ENCODE measurements around the gene PPP4C.

The PPP4C gene

DNA sequence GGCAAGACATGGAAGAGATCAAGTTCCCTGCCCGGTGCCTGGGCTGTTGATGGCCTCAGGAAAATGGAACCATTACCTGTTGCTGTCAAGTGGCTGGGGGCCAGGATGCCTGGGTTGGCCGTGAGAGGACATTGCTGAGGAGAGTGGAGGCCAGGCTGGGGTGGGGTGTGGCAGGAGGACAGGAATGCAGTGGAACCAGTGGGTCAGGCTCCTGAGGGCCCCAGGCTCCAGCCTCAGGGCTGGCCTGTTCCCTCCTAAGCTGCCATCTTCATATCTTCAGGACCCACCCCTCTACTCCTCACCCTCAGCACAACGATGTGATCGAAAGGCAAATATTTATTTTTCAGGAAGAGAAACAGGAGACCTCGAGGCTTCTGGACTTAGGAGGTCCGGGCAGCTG lies 28.7 kb downstream of the PPP4C start:
- ChIA-PET POLR2A (no interaction called here), CTCF (interaction anchor here (3.7 to 3.9 kb wide), 2 partner anchors 8 to 12 kb away, joined by 24 to 26 read pairs; partner anchors contain the start of genes GDPD3 and TBX6)
- DNase-seq (ENCODE audit: extremely low spot score) = no peak
- TF ChIP-seq, protein P1, sequence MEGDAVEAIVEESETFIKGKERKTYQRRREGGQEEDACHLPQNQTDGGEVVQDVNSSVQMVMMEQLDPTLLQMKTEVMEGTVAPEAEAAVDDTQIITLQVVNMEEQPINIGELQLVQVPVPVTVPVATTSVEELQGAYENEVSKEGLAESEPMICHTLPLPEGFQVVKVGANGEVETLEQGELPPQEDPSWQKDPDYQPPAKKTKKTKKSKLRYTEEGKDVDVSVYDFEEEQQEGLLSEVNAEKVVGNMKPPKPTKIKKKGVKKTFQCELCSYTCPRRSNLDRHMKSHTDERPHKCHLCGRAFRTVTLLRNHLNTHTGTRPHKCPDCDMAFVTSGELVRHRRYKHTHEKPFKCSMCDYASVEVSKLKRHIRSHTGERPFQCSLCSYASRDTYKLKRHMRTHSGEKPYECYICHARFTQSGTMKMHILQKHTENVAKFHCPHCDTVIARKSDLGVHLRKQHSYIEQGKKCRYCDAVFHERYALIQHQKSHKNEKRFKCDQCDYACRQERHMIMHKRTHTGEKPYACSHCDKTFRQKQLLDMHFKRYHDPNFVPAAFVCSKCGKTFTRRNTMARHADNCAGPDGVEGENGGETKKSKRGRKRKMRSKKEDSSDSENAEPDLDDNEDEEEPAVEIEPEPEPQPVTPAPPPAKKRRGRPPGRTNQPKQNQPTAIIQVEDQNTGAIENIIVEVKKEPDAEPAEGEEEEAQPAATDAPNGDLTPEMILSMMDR (IDR thresholded peaks at IDR 0.05; ENCODE audit: control extremely low read depth, extremely low read depth, low read depth, missing control alignments) = no peak

DNA sequence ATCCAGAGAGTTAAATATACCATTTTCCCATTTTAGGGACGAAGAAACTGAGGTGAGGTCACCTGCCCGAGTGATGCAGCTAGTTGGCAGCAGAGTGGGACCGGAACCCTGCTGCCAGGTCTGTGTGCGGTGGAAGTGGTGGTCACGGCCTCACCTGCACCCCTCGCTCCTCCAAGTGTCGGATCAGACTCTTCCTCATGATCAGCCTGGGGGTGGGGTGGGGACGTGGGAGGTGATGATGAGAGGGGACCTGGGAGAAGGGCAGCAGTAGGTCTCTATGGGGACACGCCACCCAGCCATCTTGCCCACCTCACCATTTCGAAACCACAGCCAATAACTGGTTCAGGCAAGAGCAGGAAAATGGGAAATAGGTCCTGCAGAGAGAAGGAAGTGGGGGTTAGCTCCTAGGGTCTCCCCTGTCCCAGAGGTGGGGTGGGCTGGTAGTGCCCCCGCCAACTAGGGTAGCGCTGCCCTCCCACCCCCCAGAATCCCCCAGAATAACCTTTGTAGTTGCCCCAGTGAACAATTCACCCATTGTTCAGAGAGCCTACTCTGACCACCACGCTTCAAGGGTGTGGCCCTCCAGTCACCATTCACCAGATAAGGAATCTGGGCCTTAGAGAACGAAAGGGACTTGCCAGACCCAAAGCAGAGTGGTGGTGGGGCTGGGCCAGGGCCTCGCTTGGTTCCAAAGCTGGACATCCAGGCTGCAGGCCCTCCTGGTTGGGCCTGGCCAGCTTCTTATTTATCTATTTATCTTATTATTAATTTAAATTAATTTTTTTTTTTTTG lies 32.5 kb downstream of the PPP4C start:
- ChIA-PET POLR2A (no interaction called here), CTCF (no interaction called here)
- no peak for DNase-seq (ENCODE audit: extremely low spot score)
- TF ChIP-seq, protein P1 (IDR thresholded peaks at IDR 0.05; ENCODE audit: control extremely low read depth, extremely low read depth, low read depth, missing control alignments) = no peak

DNA sequence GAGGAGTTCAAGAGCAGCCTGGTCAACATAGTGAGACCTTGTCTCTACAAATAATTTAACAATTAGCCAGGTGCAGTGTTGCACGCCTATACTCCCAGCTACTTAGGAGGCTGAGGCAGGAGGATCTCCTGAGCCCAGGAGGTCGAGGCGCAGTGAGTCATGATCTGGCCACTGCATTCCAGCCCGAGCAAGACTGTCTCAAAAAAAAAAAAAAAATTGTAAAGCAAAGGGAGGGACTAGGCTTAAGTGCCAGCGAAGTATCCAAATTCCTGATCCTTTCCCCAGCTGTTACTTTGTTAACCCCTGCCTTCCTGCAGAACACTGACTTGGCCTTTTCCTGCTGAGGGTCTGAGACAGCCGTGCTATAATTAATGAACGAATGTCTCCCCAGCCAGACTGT lies 34.9 kb downstream of the PPP4C start:
- ChIA-PET CTCF (interaction anchor here (0.8 to 4.3 kb wide), 3 partner anchors 7 to 19 kb away, joined by 3 to 26 read pairs (median 12); partner anchors contain the start of gene TBX6), POLR2A (no interaction called here)
- DNase-seq (ENCODE audit: extremely low spot score) = no peak
- TF ChIP-seq, protein P1 (IDR thresholded peaks at IDR 0.05; ENCODE audit: control extremely low read depth, extremely low read depth, low read depth, missing control alignments) = no peak

DNA sequence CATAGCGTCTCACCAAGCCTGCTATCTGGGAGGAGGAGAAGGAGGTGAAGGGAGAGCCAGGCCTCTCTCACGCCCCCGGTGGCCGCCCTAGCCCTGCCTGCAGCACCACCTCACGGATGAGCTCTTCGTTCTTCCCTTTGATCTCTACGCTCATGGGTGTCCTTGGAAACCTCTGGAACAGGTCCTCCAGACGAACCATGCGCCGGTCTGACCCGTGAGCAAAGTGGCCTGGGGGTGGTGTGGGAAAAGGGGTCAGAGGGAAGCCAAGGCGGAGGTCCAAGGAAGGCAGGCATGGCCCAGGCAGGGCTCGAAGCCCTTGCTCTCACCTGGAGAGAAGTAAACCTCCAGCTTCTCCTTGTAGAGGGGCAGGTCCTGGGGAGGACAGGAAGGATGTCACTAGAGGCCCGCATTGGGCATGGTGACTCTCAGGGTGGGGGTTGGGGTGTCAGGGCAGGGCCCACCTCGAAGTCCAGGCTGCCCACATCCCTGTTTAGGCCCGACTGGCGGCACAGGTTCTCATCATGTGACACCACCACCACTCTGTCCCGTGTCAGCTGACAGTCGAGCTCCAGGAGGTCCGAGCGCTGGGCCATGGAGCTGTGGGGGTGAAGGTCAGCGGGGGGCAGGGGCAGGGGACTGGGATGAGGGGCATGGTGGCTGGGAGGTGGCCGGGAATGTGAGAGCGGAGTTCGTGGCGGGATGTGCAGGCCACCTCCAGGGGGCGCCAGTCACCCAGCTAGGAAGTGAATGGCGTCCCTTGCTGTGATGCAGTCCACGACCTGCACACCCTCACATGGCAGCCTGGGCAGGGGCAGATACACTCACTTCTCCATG lies 36.6 kb downstream of the PPP4C start:
- peak; percentile 86 for DNase-seq (ENCODE audit: extremely low spot score)
- TF ChIP-seq, protein P1 (IDR thresholded peaks at IDR 0.05; ENCODE audit: control extremely low read depth, extremely low read depth, low read depth, missing control alignments) = peak; percentile 80
- POLR2A ChIA-PET = no interaction called here
- CTCF ChIA-PET = interaction anchor here (0.6 to 4.3 kb wide), 18 partner anchors 9 to 163 kb away, joined by 3 to 29 read pairs (median 4); no protein-coding TSS in a partner anchor

DNA sequence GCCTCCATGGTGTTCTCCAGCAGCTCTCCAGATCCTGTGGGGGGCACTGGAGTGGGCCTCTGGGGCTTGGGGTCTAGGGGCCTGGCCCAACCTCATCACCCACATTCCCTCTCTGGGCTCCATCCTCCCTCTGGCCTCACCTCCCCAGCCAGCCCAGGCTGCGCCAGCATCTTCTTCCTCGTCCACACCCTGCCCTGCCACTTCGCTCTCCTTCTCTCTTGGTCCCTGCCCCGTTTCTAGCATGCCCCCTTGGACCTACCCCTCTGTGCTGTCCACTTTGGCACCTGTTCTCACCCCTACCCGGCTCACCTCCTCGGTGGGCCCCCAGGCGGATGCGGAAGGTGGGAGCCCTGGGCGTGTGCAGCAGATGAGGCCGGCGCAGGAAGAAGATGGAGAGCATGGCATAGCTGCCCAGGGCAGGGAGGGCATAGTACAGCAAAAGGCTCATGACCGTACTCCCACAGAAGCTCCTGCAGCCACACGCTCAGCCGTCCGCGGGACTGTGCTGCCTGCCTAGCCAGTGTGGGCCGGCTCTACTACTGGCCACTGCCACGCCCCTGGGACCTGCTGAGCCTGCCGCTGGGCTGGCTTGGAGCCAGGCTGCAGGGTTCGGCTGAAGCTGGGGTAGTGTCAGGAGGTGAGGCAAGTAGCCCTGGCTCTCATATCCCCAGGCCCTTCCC lies 37.4 kb downstream of the PPP4C start, which contains the start of gene GDPD3:
Gene GDPD3 (minus strand): TSS at position 507 of the 680 bp plus-strand sequence. CDS start 59 bp downstream, at position 448.
- TF ChIP-seq, protein P1 (IDR thresholded peaks at IDR 0.05; ENCODE audit: control extremely low read depth, extremely low read depth, low read depth, missing control alignments) = no peak
- no peak for DNase-seq (ENCODE audit: extremely low spot score)
- ChIA-PET POLR2A (no interaction called here), CTCF (interaction anchor here (1.0 to 4.3 kb wide), 7 partner anchors 8 to 72 kb away, joined by 3 to 29 read pairs (median 9); partner anchors contain the start of gene CORO1A)
